Stimulated activated CD8-positive, alpha-beta memory T cell treated with anti-CD3 and anti-CD28 coated beads, Interleukin-12 subunit alpha, Interleukin-12 subunit beta, amount 100 ng/mL, for 24 hours (primary cell): ENCODE measurements around the gene SUPT20HL1.

Experiments
- DNase-seq: peaks from one replicate; pipeline ENCODE4 v3.0.0-alpha.2; 2020; ENCODE audit errors: extremely low read depth

SUPT20HL1 gene

GRCh38 chrX:24396236-24396930 lies 35.9 kb downstream of the SUPT20HL1 start:
- DNase-seq = no peak

DNA sequence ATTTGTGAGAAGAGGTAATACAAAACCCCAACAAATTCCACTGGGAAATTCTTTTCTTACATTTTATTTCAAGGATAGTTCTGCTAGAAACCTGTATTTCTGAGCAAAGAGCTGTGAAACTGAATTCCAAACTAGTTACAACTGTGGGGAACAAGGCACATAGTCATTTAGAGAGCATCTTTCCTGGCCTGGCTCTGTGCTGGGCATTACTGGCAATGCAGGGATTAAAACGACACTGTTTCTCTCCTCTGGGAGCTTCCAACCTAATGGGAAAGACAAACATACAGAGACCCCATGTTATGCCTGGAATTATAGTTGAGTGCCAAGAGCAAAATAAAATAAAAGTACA lies 36.5 kb downstream of the SUPT20HL1 start:
- no peak for DNase-seq

DNA sequence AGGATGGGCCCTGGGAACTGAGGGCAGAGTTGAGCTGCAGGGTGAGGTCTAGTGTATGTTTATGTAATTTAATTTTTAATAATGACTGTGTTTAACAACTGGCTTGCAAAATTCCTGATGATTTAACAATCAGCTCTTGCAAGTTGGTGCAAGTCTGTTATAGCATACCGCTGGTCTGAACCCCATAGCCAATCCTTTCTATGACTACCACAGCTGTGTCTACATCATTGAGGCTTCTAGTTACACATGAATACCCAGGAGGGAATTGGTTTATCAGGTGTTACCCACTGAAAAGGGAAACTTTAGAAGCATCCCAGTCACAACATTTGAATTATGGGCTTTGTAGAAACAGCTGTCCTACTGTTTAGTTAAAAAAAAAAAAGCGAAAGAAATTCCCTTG lies 38.3 kb downstream of the SUPT20HL1 start:
- no peak for DNase-seq

DNA sequence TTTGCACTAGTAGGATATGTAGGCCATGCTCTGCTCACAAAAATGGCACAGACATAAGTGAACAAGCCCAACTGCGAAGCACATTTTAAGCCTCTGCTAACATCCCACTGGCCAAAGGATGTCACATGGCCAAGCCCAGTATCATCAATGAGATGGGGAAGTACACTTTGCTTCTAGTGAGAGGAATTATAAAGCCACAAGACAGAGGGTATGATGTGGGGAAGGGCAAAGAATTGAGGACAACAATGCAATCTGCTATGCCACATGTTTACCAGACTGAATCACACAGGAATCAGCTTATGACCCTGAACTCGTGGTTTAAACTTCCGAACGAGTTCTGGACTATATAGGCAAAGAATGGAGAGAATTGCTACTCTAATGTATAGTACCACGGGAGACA lies 39.1 kb downstream of the SUPT20HL1 start:
- DNase-seq = no peak

DNA sequence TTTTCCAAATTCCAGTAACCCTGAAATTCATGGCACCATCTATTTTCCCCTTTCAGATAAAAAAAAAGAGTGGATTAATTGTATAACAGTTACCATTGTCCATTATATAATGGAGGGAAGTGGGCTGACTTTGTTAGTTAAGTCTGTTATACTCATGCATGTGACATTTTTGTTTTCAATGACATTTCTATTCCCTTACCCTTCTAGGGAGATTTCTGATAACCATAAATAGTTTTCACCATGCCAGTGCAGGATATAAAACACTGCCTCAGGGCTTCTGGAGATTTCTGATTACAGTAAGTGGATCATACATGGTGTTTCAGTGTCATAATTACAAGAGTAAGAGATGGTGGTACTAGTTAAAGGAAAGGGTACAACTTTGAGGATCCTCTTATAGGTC lies 45.5 kb downstream of the SUPT20HL1 start:
- no peak for DNase-seq
